Right lobe of liver (tissue), 6 donors: Measurements from ENCODE around the gene ITLN2. TPM values are rescaled to one million over a fixed set of nuclear protein-coding genes. Genes with fewer than 3 reads are reported as not detected.
A peak's percentile ranks its signal among the peaks of the same experiment; 100 is the strongest.
"Not testable (repeated sequence)": the region's sequence is repeated elsewhere in the genome, so short reads cannot be mapped to it uniquely, and the experiment has no call there.

Experiments used
- ATAC-seq, 4 donors: fragments of 200-7000 bp; cut with Tn5 transposase; one replicate each; pipeline ENCODE4 v1.9.1; 2020; ENCODE audit warnings: mild to moderate bottlenecking in 4 of 4, moderate library complexity in 4 of 4
- DNase-seq, 3 donors: peaks; one replicate each; pipeline ENCODE4 v3.0.0-alpha.2; 2020
- H3K27ac ChIP-seq, 3 donors: fragments of 200-600 bp; one replicate each; pipeline ENCODE4 v1.8.0; 2022
- H3K27me3 ChIP-seq, 2 donors: fragments of 200-600 bp; one replicate each; pipeline ENCODE4 v1.8.0; 2022
- H3K36me3 ChIP-seq, 4 donors: fragments of 200-600 bp; sonication (generic) in 1 of 4; one replicate each; pipeline versions ENCODE4 v1.5.1 to v1.8.0; 2017 to 2022; ENCODE audit warnings: control low read depth in 1 of 4
- H3K4me1 ChIP-seq, 4 donors: fragments of 200-600 bp; sonication (generic) in 1 of 4; one replicate each; pipeline versions ENCODE4 v1.5.1 to v1.8.0; 2017 to 2022; ENCODE audit warnings: control low read depth in 1 of 4
- H3K4me3 ChIP-seq, 3 donors: fragments of 200-600 bp; one replicate each; pipeline ENCODE4 v1.8.0; 2022
- H3K9me3 ChIP-seq, 4 donors: fragments of 200-600 bp; sonication (generic) in 1 of 4; one replicate each; pipeline versions ENCODE4 v1.5.1 to v1.8.0; 2017 to 2022; ENCODE audit warnings: control low read depth in 1 of 4
- POLR2A ChIP-seq: fragments of 450-650 bp; IDR thresholded peaks from one replicate; pipeline ENCODE4 v1.6.1; 2017; ENCODE audit warnings: antibody characterized with exemption, mild to moderate bottlenecking
- WGBS: methylation state at CpG from one replicate; pipeline ENCODE4 v1.1.6; 2018; ENCODE audit warnings: low coverage, low lambda C conversion rate; ENCODE audit not compliant: insufficient coverage; ENCODE audit errors: missing lambda C conversion rate; 5-methylcytosine and 5-hydroxymethylcytosine counted together
- intact Hi-C, 2 donors: fragments of 100-400 bp; cut with DNase I; formaldehyde crosslinking; loops; one replicate each; pipeline versions ENCODE4 v1.11.2 to v1.14.1; 2022
- total RNA-seq, 6 experiments: library from RNA; depleted of rRNA in 2 of 6; stranded (reverse); fragments of >200 nt in 2 of 6; fragmentation: NEBNext Ultra II Directional in 3 of 6; extraction: Animal tissue kit (Norgen Biotek cat#: 25700) in 3 of 6; gene quantifications; one replicate each; pipeline versions ENCODE4 v1.1.0 to v1.2.4, GENCODE V29; 2016 to 2023
- TF ChIP-seq, protein P1 (sequence below), 4 donors: fragments of 200-600 bp in 3 of 4; fragments of 450-650 bp in 1 of 4; IDR thresholded peaks; one replicate each; pipeline versions ENCODE4 v1.5.1 to v1.8.0; 2016 to 2022; ENCODE audit warnings: antibody characterized with exemption in 4 of 4, mild to moderate bottlenecking in 2 of 4
- donor health status: DM: no; HTN: yes; CAD: no.
- donor health status: DM: no; HTN: no; CAD: no.
- donor health status: DM: no; HTN: no; CAD: no.
- donor health status: DM: no; HTN: yes; CAD: no.
- donor health status: DM: no; HTN: yes; CAD: no.

ITLN2 gene
- total RNA-seq, 6 experiments from 2014 or later, result 0.29 to 0.33 (median 0.32) TPM; not detected in 3

GRCh38 chr1:160997323-160998038, 42.9 kb upstream of the ITLN2 start:
- H3K27me3 ChIP-seq, result no peaks in the 10 kb centered on the region
- TF ChIP-seq POLR2A, result no peak
- TF ChIP-seq, protein P1, sequence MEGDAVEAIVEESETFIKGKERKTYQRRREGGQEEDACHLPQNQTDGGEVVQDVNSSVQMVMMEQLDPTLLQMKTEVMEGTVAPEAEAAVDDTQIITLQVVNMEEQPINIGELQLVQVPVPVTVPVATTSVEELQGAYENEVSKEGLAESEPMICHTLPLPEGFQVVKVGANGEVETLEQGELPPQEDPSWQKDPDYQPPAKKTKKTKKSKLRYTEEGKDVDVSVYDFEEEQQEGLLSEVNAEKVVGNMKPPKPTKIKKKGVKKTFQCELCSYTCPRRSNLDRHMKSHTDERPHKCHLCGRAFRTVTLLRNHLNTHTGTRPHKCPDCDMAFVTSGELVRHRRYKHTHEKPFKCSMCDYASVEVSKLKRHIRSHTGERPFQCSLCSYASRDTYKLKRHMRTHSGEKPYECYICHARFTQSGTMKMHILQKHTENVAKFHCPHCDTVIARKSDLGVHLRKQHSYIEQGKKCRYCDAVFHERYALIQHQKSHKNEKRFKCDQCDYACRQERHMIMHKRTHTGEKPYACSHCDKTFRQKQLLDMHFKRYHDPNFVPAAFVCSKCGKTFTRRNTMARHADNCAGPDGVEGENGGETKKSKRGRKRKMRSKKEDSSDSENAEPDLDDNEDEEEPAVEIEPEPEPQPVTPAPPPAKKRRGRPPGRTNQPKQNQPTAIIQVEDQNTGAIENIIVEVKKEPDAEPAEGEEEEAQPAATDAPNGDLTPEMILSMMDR (IDR thresholded peaks at IDR 0.05), result peak; percentile 68 to 72 (median 70)
- ATAC-seq (peak; percentile 83 to 94 (median 91)), DNase-seq (peak; percentile 72 to 75 (median 73))
- 44% methylated on average over 1 of the region's 1 CpG for WGBS
- no peaks in the 10 kb centered on the region for H3K9me3 ChIP-seq
- intact Hi-C loops, result loop anchor here in 1 of 2 donors (10.0 kb wide), 1 partner anchor 47 kb away; the partner anchor contains the start of gene USF1
- H3K4me1 ChIP-seq, result peaks cover 0 to 9% (median 2%) of the 10 kb centered on the region in 4 donors
- H3K27ac ChIP-seq, result peak overlapping the region; percentile 11 to 36 (median 13)
- no peak overlapping the region for H3K4me3 ChIP-seq
- peaks cover 0 to 33% (median 15%) of the 10 kb centered on the region in 4 donors for H3K36me3 ChIP-seq

DNA sequence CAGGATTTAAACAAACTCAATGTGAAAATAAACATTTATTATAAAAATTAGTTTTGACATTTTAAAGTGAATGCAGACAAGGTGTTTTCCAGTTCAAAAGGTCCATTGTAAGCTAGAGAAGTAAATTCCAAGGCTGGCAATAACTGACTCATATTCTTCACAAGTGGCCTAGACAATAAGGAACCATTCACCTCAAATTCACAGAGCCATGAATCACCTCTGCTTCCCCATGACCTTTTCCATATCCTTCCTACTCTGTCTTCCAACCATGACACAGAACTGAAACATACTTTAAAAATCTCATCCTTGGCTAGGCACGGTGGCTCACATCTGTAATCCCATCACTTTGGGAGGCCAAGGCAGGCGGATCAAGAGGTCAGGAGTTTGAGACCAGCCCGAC, 41.6 kb upstream of the ITLN2 start:
- Histone ChIP-seq H3K4me3 (no peak overlapping the region), H3K4me1 (peaks cover 0 to 6% (median 2%) of the 10 kb centered on the region in 4 donors), H3K9me3 (no peaks in the 10 kb centered on the region), H3K36me3 (peaks cover 0 to 31% (median 13%) of the 10 kb centered on the region in 4 donors), H3K27ac (no peak overlapping the region), H3K27me3 (no peaks in the 10 kb centered on the region)
- intact Hi-C loops, result loop anchor here in 1 of 2 donors (10.0 kb wide), 1 partner anchor 49 kb away; the partner anchor contains the start of gene USF1
- WGBS, result 87% methylated on average over 3 of the region's 3 CpGs
- TF ChIP-seq, protein P1 (IDR thresholded peaks at IDR 0.05), result no peak
- TF ChIP-seq POLR2A, result no peak
- ATAC-seq, result peak in 1 of 4 donors; percentile 5
- DNase-seq, result no peak

DNA sequence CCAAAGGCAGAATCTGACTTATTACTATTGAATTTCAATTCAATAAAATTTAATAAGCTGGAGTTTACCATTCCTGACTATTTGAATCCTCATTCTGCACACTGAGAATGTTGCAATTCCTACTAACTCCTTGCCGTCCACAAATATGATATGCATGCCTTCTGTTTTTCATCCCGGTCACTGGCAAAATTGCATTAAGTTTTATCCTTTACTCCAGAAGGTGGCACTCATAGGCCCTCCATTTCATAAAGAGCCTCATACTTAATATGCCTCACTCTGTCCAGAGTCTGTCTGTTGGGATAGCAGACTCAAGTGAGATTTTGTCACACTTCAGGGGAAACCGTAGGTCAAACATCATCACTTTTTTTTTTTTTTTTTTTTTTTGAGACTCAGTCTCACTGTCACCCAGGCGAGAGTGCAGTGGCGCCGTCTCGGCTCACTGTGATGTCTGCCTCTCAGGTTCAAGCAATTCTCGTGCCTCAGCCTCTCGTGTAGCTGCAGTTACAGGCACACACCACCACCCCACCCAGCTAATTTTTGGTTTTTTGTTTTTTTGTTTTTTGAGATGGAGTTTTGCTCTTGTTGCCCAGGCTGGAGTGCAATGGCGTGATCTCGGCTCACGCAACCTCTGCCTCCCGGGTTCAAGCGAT, 39.1 kb upstream of the ITLN2 start:
- TF ChIP-seq, protein P1 (IDR thresholded peaks at IDR 0.05), result peak; percentile 32 to 45 (median 42)
- no peak for TF ChIP-seq POLR2A
- peaks cover 0 to 6% (median 2%) of the 10 kb centered on the region in 4 donors for H3K4me1 ChIP-seq
- H3K36me3 ChIP-seq, result peaks cover 0 to 6% (median 0%) of the 10 kb centered on the region in 4 donors
- no peaks in the 10 kb centered on the region for H3K9me3 ChIP-seq
- H3K4me3 ChIP-seq, result no peak overlapping the region
- 73% methylated on average over 14 of the region's 14 CpGs for WGBS
- no peak overlapping the region for H3K27ac ChIP-seq
- intact Hi-C loops, result loop anchor here (5.0 to 10.0 kb wide), 2 partner anchors 51 to 104 kb away; partner anchors contain the start of genes KLHDC9 (in 1 of the 2) and USF1 (in 1 of the 2)
- DNase-seq (no peak), ATAC-seq (peak; percentile 41 to 74 (median 63))
- H3K27me3 ChIP-seq, result no peaks in the 10 kb centered on the region

DNA sequence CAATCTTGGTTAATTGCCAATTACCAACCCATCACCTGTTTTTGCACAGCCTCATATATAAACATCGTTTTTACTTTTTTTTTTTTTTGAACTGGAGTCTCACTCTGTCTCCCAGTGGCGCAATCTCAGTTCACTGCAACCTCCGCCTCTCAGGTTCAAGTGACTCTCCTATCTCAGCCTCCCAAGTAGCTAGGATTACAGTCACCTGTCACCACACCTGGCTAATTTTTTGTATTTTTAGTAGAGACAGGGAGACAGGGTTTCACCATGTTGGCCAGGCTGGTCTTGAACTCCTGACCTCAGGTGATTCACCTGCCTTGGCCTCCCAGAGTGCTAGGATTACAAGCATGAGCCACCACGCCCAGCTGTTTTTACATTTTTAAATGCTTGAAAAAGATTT, 37.4 kb upstream of the ITLN2 start:
- H3K9me3 ChIP-seq, H3K4me3 ChIP-seq, DNase-seq, H3K27ac ChIP-seq, H3K4me1 ChIP-seq, ATAC-seq, H3K36me3 ChIP-seq, H3K27me3 ChIP-seq: not testable (repeated sequence)
- intact Hi-C loops, result loop anchor here (5.0 to 10.0 kb wide), 2 partner anchors 53 to 105 kb away; partner anchors contain the start of genes KLHDC9 (in 1 of the 2) and USF1 (in 1 of the 2)
- 78% methylated on average over 4 of the region's 4 CpGs for WGBS
